Measurements from ENCODE around the gene SRSF7. TPM values are rescaled to one million over a fixed set of nuclear protein-coding genes. Genes with fewer than 3 reads are reported as not detected.
"Not testable (repeated sequence)": the region's sequence is repeated elsewhere in the genome, so short reads cannot be mapped to it uniquely, and the experiment has no call there.

Gene SRSF7
- total and polyA plus RNA-seq, 4 donors = 95.1 to 155 (median 130) TPM

- ATAC-seq (ENCODE audit: insufficient read depth, low FRiP score) (no peak), DNase-seq (peak in 1 of 3 donors; percentile 4)
- WGBS, 2 donors = 67 to 91% methylated on average over 4 of the region's 4 CpGs
- no peak overlapping the region for H3K9ac ChIP-seq (ENCODE audit: insufficient read depth in 1 of 2, low read length in 2 of 2)
- H3K27me3 ChIP-seq (ENCODE audit: control insufficient read depth in 3 of 3, insufficient read depth in 3 of 3, low read length in 2 of 3) = no peaks in the 10 kb centered on the region
- no peak overlapping the region for H3K27ac ChIP-seq (ENCODE audit: low read depth in 1 of 2, low read length in 1 of 2)
- no peaks in the 10 kb centered on the region for H3K4me1 ChIP-seq (ENCODE audit: control insufficient read depth in 5 of 5, insufficient read depth in 5 of 5, low read length in 5 of 5)
- no peak overlapping the region for H3K4me3 ChIP-seq
- no peaks in the 10 kb centered on the region for H3K36me3 ChIP-seq (ENCODE audit: control insufficient read depth in 4 of 4, insufficient read depth in 4 of 4, low read length in 4 of 4)
- no peaks in the 10 kb centered on the region for H3K9me3 ChIP-seq (ENCODE audit: control insufficient read depth in 4 of 4, insufficient read depth in 3 of 4, low read length in 3 of 4)
- TF ChIP-seq CTCF (IDR thresholded peaks at IDR 0.05; ENCODE audit: control extremely low read depth, extremely low read depth) = no peak
Observed at GRCh38 chr2:38765149-38765548, 14.0 kb upstream of the SRSF7 start.

GRCh38 chr2:38763728-38764127 is 12.6 kb upstream of the SRSF7 start:
- H3K36me3 ChIP-seq (ENCODE audit: control insufficient read depth in 4 of 4, insufficient read depth in 4 of 4, low read length in 4 of 4) = no peaks in the 10 kb centered on the region
- ATAC-seq (ENCODE audit: insufficient read depth, low FRiP score) (no peak), DNase-seq (peak in 1 of 3 donors; percentile 0)
- H3K4me3 ChIP-seq = no peak overlapping the region
- no peaks in the 10 kb centered on the region for H3K4me1 ChIP-seq (ENCODE audit: control insufficient read depth in 5 of 5, insufficient read depth in 5 of 5, low read length in 5 of 5)
- TF ChIP-seq CTCF (IDR thresholded peaks at IDR 0.05; ENCODE audit: control extremely low read depth, extremely low read depth) = no peak
- H3K27ac ChIP-seq (ENCODE audit: low read depth in 1 of 2, low read length in 1 of 2) = no peak overlapping the region
- no peaks in the 10 kb centered on the region for H3K27me3 ChIP-seq (ENCODE audit: control insufficient read depth in 3 of 3, insufficient read depth in 3 of 3, low read length in 2 of 3)
- no peak overlapping the region for H3K9ac ChIP-seq (ENCODE audit: insufficient read depth in 1 of 2, low read length in 2 of 2)
- WGBS, 2 donors = 91 to 95% methylated on average over 4 of the region's 4 CpGs
- H3K9me3 ChIP-seq (ENCODE audit: control insufficient read depth in 4 of 4, insufficient read depth in 3 of 4, low read length in 3 of 4) = no peaks in the 10 kb centered on the region

GRCh38 chr2:38763228-38763627 is 12.1 kb upstream of the SRSF7 start:
- Histone ChIP-seq H3K27me3 (ENCODE audit: control insufficient read depth in 3 of 3, insufficient read depth in 3 of 3, low read length in 2 of 3) (no peaks in the 10 kb centered on the region), H3K9me3 (ENCODE audit: control insufficient read depth in 4 of 4, insufficient read depth in 3 of 4, low read length in 3 of 4) (no peaks in the 10 kb centered on the region), H3K9ac (ENCODE audit: insufficient read depth in 1 of 2, low read length in 2 of 2) (no peak overlapping the region), H3K36me3 (ENCODE audit: control insufficient read depth in 4 of 4, insufficient read depth in 4 of 4, low read length in 4 of 4) (no peaks in the 10 kb centered on the region), H3K27ac (ENCODE audit: low read depth in 1 of 2, low read length in 1 of 2) (no peak overlapping the region), H3K4me1 (ENCODE audit: control insufficient read depth in 5 of 5, insufficient read depth in 5 of 5, low read length in 5 of 5) (no peaks in the 10 kb centered on the region), H3K4me3 (no peak overlapping the region)
- ATAC-seq (ENCODE audit: insufficient read depth, low FRiP score) (no peak), DNase-seq (no peak)
- TF ChIP-seq CTCF (IDR thresholded peaks at IDR 0.05; ENCODE audit: control extremely low read depth, extremely low read depth) = no peak
- WGBS, 2 donors = 47 to 48% methylated on average over 2 of the region's 2 CpGs

- ATAC-seq (ENCODE audit: insufficient read depth, low FRiP score); DNase-seq; H3K9ac ChIP-seq (ENCODE audit: insufficient read depth in 1 of 2, low read length in 2 of 2); H3K4me1 ChIP-seq (ENCODE audit: control insufficient read depth in 5 of 5, insufficient read depth in 5 of 5, low read length in 5 of 5); H3K4me3 ChIP-seq; H3K27ac ChIP-seq (ENCODE audit: low read depth in 1 of 2, low read length in 1 of 2); H3K36me3 ChIP-seq (ENCODE audit: control insufficient read depth in 4 of 4, insufficient read depth in 4 of 4, low read length in 4 of 4); H3K9me3 ChIP-seq (ENCODE audit: control insufficient read depth in 4 of 4, insufficient read depth in 3 of 4, low read length in 3 of 4); H3K27me3 ChIP-seq (ENCODE audit: control insufficient read depth in 3 of 3, insufficient read depth in 3 of 3, low read length in 2 of 3): not testable (repeated sequence)
- 95 to 97% methylated on average over 19 to 31 of the region's 31 CpGs for WGBS, 2 donors
Observed at GRCh38 chr2:38755891-38756290, 4.7 kb upstream of the SRSF7 start.
